T-helper 2 cell treated with Interferon-gamma antibody and Interleukin-4, amounts not matched to agents 5 μg/mL and 100 μg/mL, for 36 hours (primary cell): ENCODE results near the gene OR51A4.
"Not testable (repeated sequence)": the region's sequence is repeated elsewhere in the genome, so short reads cannot be mapped to it uniquely, and the experiment has no call there.

Experiments
- DNase-seq: peaks from one replicate; pipeline ENCODE4 v3.0.0; 2021; ENCODE audit warnings: low spot score
- H3K27ac Mint-ChIP-seq: one replicate; pipeline ENCODE4 v1.8.0; 2021; ENCODE audit warnings: mild to moderate bottlenecking, mixed read lengths
- H3K27me3 Mint-ChIP-seq: one replicate; pipeline ENCODE4 v1.8.0; 2021; ENCODE audit warnings: low read depth, mixed read lengths
- H3K36me3 Mint-ChIP-seq: one replicate; pipeline ENCODE4 v1.8.0; 2021; ENCODE audit warnings: low read depth, mixed read lengths
- H3K4me1 Mint-ChIP-seq: one replicate; pipeline ENCODE4 v1.8.0; 2021; ENCODE audit warnings: low read depth, mixed read lengths
- H3K4me3 Mint-ChIP-seq: one replicate; pipeline ENCODE4 v1.8.0; 2022; ENCODE audit warnings: mild to moderate bottlenecking, moderate library complexity, mixed read lengths
- H3K9me3 Mint-ChIP-seq: one replicate; pipeline ENCODE4 v1.8.0; 2021; ENCODE audit warnings: mixed read lengths

The OR51A4 gene

GRCh38 chr11:4947505-4947904 lies at the start of gene OR51A4:
OR51A4 (minus strand) TSS chr11:4947605; CDS start chr11:4947100, 505 bp downstream.
- H3K4me3 Mint-ChIP-seq, result no peak within 1 kb of the TSS
- H3K36me3 Mint-ChIP-seq, result no peaks in the 10 kb centered on the region
- no peaks in the 10 kb centered on the region for H3K4me1 Mint-ChIP-seq
- no peaks in the 10 kb centered on the region for H3K27me3 Mint-ChIP-seq
- DNase-seq, result no peak
- no peaks in the 10 kb centered on the region for H3K9me3 Mint-ChIP-seq
- H3K27ac Mint-ChIP-seq, result no peak within 1 kb of the TSS

- no peaks in the 10 kb centered on the region for H3K27me3 Mint-ChIP-seq
- no peak for DNase-seq
- H3K4me1 Mint-ChIP-seq, result peaks cover 3% of the 10 kb centered on the region
- H3K4me3 Mint-ChIP-seq, result no peak within 1 kb of the TSS
- H3K36me3 Mint-ChIP-seq, result no peaks in the 10 kb centered on the region
- H3K9me3 Mint-ChIP-seq, result no peaks in the 10 kb centered on the region
- no peak within 1 kb of the TSS for H3K27ac Mint-ChIP-seq
Observed at GRCh38 chr11:4994551-4994950, 47.1 kb upstream of the OR51A4 start, which contains the start of gene OR51L1. OR51L1 (plus strand) TSS chr11:4994851; CDS start chr11:4998983, 4,132 bp downstream.

GRCh38 chr11:4991060-4991459 lies 43.7 kb upstream of the OR51A4 start:
- Mint-ChIP-seq H3K4me3 (no peak overlapping the region), H3K27ac (no peak overlapping the region), H3K36me3 (no peaks in the 10 kb centered on the region), H3K9me3 (no peaks in the 10 kb centered on the region), H3K4me1 (peaks cover 3% of the 10 kb centered on the region), H3K27me3 (no peaks in the 10 kb centered on the region)
- DNase-seq, result no peak

- H3K9me3 Mint-ChIP-seq, result no peaks in the 10 kb centered on the region
- no peaks in the 10 kb centered on the region for H3K36me3 Mint-ChIP-seq
- H3K4me3 Mint-ChIP-seq, result no peak overlapping the region
- no peaks in the 10 kb centered on the region for H3K4me1 Mint-ChIP-seq
- no peak for DNase-seq
- no peaks in the 10 kb centered on the region for H3K27me3 Mint-ChIP-seq
- no peak overlapping the region for H3K27ac Mint-ChIP-seq
Observed at GRCh38 chr11:4983841-4984240, 36.4 kb upstream of the OR51A4 start.

- Mint-ChIP-seq H3K27me3 (no peaks in the 10 kb centered on the region), H3K27ac (no peak overlapping the region), H3K9me3 (no peaks in the 10 kb centered on the region), H3K4me1 (no peaks in the 10 kb centered on the region), H3K36me3 (no peaks in the 10 kb centered on the region), H3K4me3 (no peak overlapping the region)
- no peak for DNase-seq
Observed at GRCh38 chr11:4982678-4983077, 35.3 kb upstream of the OR51A4 start.

GRCh38 chr11:4979036-4979435 lies 31.6 kb upstream of the OR51A4 start:
- no peaks in the 10 kb centered on the region for H3K27me3 Mint-ChIP-seq
- no peaks in the 10 kb centered on the region for H3K9me3 Mint-ChIP-seq
- no peak for DNase-seq
- no peak overlapping the region for H3K4me3 Mint-ChIP-seq
- H3K4me1 Mint-ChIP-seq, result no peaks in the 10 kb centered on the region
- H3K36me3 Mint-ChIP-seq, result no peaks in the 10 kb centered on the region
- H3K27ac Mint-ChIP-seq, result no peak overlapping the region

GRCh38 chr11:4975436-4975835 lies 28.0 kb upstream of the OR51A4 start:
- no peak for DNase-seq
- Mint-ChIP-seq H3K4me1 (no peaks in the 10 kb centered on the region), H3K27me3 (no peaks in the 10 kb centered on the region), H3K36me3 (no peaks in the 10 kb centered on the region), H3K9me3 (no peaks in the 10 kb centered on the region), H3K4me3 (no peak overlapping the region), H3K27ac (no peak overlapping the region)

GRCh38 chr11:4962816-4963215 lies 15.4 kb upstream of the OR51A4 start:
- no peak for DNase-seq
- Mint-ChIP-seq H3K27ac (no peak overlapping the region), H3K4me1 (no peaks in the 10 kb centered on the region), H3K4me3 (no peak overlapping the region), H3K36me3 (no peaks in the 10 kb centered on the region), H3K9me3 (no peaks in the 10 kb centered on the region), H3K27me3 (no peaks in the 10 kb centered on the region)

- Mint-ChIP-seq H3K36me3 (no peaks in the 10 kb centered on the region), H3K9me3 (no peaks in the 10 kb centered on the region), H3K4me1 (no peaks in the 10 kb centered on the region), H3K27ac (no peak overlapping the region), H3K27me3 (no peaks in the 10 kb centered on the region), H3K4me3 (no peak overlapping the region)
- no peak for DNase-seq
Observed at GRCh38 chr11:4960877-4961276, 13.5 kb upstream of the OR51A4 start.

GRCh38 chr11:4957396-4957795 lies 10.0 kb upstream of the OR51A4 start:
- Mint-ChIP-seq H3K36me3 (no peaks in the 10 kb centered on the region), H3K27me3 (no peaks in the 10 kb centered on the region), H3K9me3 (no peaks in the 10 kb centered on the region), H3K4me1 (no peaks in the 10 kb centered on the region), H3K4me3 (no peak overlapping the region), H3K27ac (no peak overlapping the region)
- no peak for DNase-seq

GRCh38 chr11:4955613-4956012 lies 8.2 kb upstream of the OR51A4 start, which contains the start of gene OR51A2:
OR51A2 (minus strand) TSS chr11:4955713; CDS start chr11:4955713, 0 bp downstream.
- H3K4me3 Mint-ChIP-seq, H3K36me3 Mint-ChIP-seq, H3K27me3 Mint-ChIP-seq, H3K27ac Mint-ChIP-seq, H3K4me1 Mint-ChIP-seq, H3K9me3 Mint-ChIP-seq, DNase-seq: not testable (repeated sequence)

GRCh38 chr11:4936745-4937144 lies 10.7 kb downstream of the OR51A4 start:
- H3K9me3 Mint-ChIP-seq, result no peaks in the 10 kb centered on the region
- H3K4me3 Mint-ChIP-seq, result no peak overlapping the region
- H3K36me3 Mint-ChIP-seq, result no peaks in the 10 kb centered on the region
- H3K27ac Mint-ChIP-seq, result no peak overlapping the region
- no peak for DNase-seq
- H3K27me3 Mint-ChIP-seq, result no peaks in the 10 kb centered on the region
- H3K4me1 Mint-ChIP-seq, result no peaks in the 10 kb centered on the region

- H3K27ac Mint-ChIP-seq, result no peak overlapping the region
- no peaks in the 10 kb centered on the region for H3K27me3 Mint-ChIP-seq
- no peaks in the 10 kb centered on the region for H3K9me3 Mint-ChIP-seq
- H3K36me3 Mint-ChIP-seq, result no peaks in the 10 kb centered on the region
- H3K4me3 Mint-ChIP-seq, result no peak overlapping the region
- DNase-seq, result no peak
- no peaks in the 10 kb centered on the region for H3K4me1 Mint-ChIP-seq
Observed at GRCh38 chr11:4932751-4933150, 14.7 kb downstream of the OR51A4 start.

- no peak overlapping the region for H3K4me3 Mint-ChIP-seq
- H3K27ac Mint-ChIP-seq, result no peak overlapping the region
- H3K4me1 Mint-ChIP-seq, result no peaks in the 10 kb centered on the region
- no peaks in the 10 kb centered on the region for H3K27me3 Mint-ChIP-seq
- no peaks in the 10 kb centered on the region for H3K9me3 Mint-ChIP-seq
- DNase-seq, result no peak
- H3K36me3 Mint-ChIP-seq, result no peaks in the 10 kb centered on the region
Observed at GRCh38 chr11:4926608-4927007, 20.8 kb downstream of the OR51A4 start.

- H3K9me3 Mint-ChIP-seq, result no peaks in the 10 kb centered on the region
- H3K4me1 Mint-ChIP-seq, result no peaks in the 10 kb centered on the region
- no peaks in the 10 kb centered on the region for H3K27me3 Mint-ChIP-seq
- DNase-seq, result no peak
- H3K27ac Mint-ChIP-seq, result no peak within 1 kb of the TSS
- no peak within 1 kb of the TSS for H3K4me3 Mint-ChIP-seq
- no peaks in the 10 kb centered on the region for H3K36me3 Mint-ChIP-seq
Observed at GRCh38 chr11:4924239-4924638, 23.2 kb downstream of the OR51A4 start, which contains the start of gene OR51G1. OR51G1 (minus strand) TSS chr11:4924339; CDS start chr11:4924339, 0 bp downstream.
